Activated CD8-positive, alpha-beta memory T cell treated with anti-CD3 and anti-CD28 coated beads, Interleukin-2, amount 50 U/mL, for 1 hour (primary cell): ENCODE measurements around the gene ZBTB7C.

Experiments
- DNase-seq: peaks from one replicate; pipeline ENCODE4 v3.0.0-alpha.2; 2020; ENCODE audit errors: extremely low read depth

ZBTB7C gene

DNA sequence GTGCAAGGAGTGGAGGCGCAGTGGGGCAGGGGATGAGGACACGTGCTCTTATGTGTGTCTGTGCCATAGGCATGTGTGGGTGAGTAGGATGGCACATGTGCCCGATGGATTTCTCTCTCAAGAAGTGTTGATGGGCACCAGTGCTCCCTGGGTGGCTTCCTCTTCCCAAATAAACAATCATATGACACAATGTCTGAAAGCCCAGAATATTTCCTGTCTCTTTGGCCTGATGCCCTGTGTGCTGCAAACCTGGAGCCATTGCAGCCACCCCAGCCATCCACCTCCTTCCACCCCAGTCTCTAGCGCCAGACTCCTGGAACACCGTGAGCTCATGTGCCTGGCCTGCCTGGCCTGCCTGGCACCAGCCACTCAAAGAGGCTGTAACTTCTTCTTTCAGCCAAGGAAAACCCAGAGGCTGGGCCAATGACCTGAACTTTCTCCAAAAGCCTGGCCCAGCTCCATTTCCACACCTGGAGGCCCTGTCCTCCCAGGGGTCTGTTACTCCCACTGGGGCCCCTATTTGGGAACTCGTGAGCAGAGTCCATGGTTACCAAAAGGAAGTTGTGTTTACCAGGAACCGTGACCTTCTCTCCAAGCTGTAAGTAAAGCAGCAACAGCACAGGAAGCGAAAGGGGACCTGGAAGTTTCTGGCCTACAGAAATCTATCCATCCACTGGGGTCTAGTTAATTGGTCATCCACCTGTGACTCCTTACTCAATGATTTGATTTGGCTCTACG is 9.5 kb upstream of the ZBTB7C start:
- DNase-seq = no peak

DNA sequence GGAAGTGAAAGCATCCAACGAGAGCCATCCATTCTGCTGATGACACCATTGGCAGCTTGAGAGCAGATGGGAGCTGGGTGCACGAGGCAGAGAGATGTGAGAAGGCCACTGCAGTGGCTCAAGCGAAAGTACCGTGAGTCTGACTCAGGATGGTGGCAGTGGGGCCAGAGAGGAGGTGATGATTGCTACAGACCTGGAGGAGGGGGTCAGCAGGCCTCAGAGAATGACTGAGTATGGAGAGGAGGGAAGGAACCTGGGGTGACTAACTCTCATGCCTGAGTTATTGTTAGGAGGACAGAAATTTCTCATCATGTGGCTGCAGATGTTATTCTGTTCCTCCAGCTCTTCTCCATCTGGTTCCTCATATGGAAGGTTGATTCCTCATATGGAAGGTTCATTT is 8.8 kb upstream of the ZBTB7C start:
- DNase-seq = no peak

DNA sequence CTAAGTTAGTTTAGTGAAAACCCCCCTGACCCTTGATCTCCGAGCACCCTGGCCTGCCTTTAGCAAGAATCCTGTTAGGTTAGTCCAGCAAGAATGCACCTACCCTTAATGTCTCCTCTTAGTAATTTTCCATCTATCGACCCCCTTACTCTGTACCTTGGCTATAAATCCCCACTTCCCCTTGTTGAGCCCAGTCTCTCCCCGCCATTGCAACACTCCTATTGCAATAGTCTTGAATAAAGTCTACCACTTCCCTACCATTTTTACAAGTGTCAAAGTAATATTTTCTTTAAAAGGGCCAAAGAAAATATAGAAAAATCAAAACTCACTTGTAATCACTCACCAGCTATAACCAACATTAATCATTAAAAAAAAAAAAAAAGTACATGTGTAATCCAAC is 4.2 kb upstream of the ZBTB7C start:
- DNase-seq = no peak

DNA sequence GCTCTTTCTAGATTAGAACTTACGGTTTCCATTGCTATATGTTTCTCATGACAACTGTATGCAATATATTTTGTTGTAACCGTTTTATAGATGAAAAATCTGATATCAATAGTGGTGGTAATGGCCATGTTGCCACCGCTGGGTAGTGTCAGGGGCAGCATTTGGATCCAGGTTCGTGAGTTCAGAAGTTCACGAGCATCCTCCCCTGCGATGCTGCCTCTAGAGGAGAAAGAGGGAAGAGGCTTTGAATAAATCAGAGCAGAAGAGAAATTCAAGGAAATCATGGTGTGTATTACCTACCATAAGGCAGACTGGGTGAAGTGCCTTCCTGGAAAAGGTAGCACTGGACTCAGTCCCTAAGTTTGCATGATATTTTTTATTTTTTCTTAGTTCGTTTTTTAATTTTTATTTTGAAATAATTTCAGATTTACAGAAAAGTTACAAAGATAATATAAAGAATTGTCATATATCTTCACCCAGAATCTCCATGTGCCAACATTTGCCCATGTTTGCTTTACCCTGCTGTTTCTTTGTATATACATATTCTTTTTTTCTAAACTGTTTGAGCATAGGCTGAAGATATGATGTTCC is 3.3 kb upstream of the ZBTB7C start:
- DNase-seq = no peak

DNA sequence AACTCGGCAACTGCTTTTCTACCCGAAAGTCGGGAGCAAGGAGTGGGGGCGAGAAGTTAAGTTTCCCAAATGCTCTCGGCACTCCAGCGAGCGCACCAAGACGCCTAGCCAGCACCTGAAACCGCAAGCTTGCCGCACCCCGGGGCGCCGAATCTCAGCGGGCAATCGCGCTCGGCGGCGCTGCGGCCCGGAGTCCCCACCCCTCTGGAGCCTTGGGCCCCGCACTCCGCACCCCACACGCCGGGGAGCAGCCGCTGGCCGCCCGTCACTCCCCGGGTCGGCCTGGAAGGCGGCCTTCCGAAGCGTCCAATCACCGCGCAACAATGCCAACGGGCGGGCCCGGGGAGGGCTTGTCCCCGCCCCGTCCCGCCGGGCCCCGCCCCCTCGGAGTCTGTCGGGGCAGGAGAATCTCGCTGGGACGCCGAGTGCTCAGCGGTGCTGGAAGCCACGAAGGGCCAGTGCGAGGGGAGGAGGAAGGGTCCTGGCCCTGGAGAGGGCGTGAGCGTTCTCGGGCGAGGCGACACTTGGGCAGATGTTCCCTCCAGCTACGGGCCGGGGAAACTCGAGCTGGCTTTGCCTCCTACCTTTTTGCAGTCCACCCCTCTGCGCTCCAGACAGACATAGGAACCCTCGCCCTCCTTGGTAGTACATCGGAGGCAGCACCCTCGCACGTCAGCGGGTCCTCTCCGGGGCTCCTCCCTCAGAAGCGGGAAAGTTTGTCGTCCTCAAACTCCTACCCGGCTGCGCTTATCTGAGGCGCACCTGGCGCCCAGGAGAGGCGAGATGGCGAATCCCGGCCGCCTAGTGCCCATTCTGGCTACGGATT is 1.1 kb upstream of the ZBTB7C start:
- DNase-seq = no peak

DNA sequence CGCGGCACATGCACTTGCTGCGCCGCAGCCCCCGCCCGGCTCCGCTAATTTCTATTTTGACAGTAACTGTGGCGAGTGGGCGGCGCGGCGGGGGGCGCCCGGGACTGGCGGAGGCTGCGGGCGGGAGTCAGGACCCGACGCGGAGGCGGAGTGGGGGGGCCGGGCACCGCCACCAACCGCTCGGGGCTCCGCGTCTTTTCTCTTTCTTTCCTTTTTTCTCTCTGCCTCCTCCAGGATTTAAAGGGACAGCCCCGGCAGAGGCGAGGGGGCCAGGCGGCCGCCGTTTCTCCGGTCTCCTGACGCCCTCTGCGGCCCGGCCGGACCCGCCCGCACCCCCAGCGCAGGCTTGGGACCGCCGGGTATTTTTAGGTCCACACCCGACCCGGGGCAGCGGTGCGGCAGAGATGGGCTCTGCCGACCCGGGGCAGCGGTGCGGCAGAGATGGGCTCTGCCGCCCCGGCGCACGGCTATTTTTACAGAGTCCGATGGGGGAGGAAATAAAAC is 460 bp upstream of the ZBTB7C start:
- no peak for DNase-seq

DNA sequence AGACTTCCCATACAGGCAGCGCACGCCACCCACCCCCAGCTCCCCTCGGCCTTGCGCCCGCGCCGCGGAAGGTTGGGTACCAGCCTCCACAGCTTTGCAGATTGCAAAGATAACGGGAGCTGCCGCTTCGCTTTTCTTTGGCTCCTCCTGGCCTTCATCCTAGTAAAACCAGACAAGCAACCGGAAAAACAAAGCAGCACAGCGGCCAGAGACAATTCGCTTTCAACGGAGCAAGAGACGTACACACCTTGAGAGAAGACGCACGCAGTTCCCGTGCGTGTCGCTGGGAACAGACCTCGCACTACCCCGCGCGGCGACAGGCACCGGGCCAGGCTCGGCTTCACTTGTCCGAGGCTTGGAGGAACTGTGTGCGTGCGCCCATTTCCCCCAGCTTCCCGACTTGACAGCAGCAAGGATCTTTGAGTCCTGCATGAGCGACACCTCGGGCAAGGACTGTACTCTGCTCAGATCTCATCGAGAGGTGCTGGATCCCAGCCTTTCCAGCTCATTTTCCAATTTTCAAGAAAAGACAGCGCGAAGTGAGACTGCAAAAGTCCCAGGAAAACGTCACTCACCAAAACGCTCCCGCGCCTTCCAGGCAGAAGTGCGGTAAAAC is 964 bp downstream of the ZBTB7C start:
- no peak for DNase-seq

DNA sequence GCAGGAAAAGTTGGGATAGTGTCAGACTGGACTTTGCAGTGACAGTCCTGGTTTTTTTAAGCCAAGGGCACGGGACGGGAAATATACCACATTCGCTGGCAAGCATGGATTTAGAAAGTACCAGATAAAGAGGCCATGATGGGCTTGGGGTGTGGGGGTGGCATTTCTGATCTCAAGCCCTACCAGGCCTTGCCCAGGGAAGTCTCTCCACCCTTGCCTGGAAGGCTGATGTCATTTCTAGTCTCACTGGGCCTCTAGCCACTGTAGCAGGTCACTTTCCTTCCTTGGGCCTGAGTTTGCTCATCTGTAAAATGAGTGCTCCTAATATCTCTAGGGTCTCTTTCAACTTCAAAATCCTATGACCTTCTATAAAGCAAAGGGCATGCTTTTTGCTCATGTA is 1.8 kb downstream of the ZBTB7C start:
- DNase-seq = no peak

DNA sequence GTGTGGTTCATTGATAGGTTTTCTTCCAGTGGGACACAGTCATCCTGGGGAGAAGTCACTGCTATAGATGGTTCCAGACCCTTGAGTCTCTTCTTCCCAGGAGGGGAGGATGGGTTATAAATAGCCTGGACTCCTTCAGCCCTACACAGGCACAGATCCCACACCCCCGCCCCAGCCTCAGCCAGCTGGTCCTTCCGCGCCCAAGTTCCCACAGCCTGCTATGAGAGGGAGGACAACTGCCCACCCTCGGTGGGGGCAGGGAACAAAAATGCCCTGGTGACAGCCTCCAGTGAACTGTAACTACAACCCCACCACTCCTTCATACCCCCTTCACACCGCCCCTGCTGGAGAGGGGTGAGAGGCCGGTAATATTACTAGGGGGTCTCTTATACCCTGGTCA is 3.2 kb downstream of the ZBTB7C start:
- DNase-seq = no peak

DNA sequence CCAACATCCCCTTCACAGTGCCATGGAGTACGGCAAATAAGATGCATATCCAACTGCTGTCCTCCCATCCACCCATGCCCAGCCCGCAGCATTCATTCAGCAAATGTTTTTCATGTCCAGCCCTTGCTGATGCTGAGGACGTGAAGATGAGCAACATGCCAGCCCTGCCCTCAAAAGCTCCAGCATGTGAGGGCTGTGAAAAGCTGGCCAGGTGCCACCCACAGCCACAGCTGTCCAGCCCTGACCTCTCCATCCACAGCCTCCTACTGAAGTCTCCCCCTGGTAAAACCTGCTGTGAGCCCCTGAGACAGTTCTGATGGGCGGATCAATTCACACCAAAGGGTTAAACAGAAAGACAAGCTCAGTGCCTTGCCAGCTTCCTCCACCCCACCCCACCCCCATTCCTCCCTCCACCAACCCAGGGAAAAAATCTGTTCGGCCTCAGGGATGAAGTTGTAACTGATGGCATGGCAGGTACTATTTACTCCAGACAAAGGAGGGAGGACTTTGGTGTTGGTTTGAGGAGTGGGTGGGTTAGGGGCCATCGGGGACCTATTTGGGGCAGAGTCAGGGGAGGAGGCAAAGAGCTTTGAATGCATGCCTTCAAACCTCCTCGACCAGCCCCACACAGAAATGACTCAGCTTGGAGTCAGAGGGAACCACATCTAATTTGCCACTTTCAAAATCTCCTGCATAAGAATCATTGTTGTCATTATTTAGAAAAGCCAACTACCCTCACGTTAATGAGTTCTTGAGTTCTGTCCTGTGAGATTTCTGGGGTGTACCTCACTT is 4.3 kb downstream of the ZBTB7C start:
- DNase-seq = no peak

DNA sequence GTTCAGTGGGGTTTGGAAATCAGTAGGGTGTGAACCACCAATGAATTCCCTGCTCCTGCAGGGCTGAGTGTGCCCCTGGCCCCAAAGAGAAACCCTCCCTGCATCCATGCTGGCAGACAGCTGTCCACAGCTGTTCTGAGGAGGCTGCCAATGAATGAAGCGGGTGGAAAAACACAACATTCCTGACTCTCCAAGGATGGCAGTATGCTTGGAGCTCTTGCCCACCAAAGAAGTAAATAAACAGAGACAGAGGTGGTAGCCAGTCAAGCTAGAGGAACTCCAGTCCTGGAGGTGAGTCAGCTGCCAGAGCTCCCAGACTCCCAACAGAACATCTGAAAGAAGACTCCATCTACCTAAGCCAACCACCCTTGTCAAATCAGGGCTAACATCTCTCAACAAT is 6.2 kb downstream of the ZBTB7C start:
- no peak for DNase-seq

DNA sequence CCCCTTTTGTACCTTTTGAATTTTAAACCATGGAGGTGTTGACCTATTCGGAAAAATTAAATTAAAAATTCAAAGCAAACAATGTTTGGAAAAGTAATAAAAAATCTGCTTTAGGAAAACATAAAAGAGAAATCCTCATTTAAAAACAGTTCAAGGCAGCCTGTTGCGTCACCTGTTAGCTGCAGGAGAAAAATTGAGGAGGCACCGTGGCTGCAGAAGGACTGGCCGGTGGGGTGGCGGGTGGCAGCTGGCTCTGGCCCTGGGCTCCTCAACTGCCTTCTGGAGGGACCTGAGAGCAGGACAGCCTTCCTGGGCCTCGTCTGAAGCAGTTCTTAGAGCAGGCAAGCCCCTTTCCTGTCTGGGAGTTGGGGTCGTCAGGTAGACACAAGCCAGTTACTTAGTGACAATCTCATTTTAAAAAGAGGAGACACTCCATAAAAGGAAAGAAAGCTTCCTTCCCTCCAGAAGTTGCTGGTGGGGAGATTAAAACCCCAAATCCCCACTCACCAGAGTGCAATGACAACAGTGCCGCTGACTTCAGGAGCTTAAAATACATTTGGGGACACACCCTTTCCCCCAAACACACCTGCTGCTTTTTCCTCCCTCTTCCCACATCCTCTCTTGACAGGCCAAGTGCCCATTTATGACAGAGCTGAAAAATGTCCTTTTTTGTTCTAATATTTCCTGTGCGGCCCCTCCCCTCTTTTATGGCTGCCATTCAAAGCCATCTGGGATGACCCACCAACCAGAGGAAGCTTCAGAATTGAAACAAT is 9.7 kb downstream of the ZBTB7C start:
- no peak for DNase-seq

DNA sequence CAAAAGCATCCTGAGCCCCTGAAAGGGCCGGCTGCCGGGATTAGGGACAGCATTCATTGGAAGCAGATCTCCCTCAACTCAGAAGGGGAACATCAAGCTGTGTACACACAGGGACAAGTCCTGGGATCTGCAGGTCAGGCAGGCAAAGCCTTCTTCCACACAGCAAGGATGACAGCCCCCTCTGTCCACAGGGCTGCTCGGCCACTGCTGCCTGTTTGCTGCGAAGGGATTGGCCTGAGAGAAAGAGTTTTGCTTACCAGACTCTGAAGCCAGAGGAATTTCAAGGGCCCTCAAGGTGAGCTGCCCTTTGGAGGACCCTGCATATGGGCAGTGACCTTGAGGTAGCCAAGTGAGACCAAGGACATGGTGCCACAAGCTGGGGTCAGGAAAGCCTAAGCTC is 11.1 kb downstream of the ZBTB7C start:
- no peak for DNase-seq

DNA sequence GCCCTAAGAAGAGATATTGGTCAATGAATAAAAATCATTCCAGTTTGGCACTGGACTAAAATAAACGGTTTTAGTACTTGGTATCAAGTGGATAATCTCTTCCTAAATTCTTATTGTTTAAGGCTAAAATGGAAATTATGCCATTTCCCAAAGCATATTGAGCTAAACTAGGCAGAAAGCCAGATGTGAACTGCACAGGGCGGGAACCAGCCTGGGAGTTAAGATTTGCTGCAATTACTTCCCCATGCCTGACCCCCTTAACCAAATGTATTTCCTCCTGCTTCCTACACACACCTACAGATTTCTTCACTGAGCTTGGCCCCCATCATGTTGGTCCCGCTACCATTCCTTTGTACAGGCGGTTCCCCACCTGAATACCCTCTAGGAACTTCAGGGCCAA is 12.2 kb downstream of the ZBTB7C start:
- no peak for DNase-seq

DNA sequence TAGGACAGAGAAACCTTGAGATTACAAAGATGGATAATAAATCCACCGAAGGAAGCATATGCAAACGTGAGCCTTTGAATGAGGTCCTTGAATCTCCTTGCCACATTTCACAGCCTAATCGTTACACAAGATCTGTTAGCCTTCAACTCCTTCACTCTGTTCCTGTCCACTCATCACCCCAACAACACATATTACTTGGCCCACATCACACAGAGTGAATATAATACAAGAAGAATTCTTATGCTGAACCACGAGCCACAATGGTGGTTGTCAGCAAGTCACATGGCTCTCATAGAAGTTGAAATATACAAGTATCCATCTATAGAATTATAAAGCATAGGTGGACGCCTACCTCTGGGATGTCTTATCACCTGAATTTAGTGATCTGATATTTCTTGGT is 12.6 kb downstream of the ZBTB7C start:
- no peak for DNase-seq

DNA sequence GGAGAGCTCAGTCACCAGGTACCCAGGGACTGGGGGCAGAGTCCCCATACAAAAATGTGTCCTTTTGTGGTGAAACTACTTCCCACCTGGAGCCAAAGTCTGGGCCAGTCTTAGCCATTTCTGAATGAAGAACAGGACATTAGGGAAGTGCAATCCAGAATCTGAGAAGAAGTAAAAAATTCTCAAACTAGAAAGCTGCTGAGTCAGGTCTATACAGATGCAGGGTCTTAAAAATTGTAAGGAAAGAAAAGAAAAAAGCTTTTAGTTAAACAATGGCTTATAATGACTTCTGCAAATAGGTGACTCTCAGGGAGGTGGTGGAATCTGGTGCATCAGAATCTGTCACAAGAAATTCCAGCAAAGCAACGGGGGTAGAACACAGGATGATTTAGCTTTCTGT is 13.5 kb downstream of the ZBTB7C start:
- no peak for DNase-seq

DNA sequence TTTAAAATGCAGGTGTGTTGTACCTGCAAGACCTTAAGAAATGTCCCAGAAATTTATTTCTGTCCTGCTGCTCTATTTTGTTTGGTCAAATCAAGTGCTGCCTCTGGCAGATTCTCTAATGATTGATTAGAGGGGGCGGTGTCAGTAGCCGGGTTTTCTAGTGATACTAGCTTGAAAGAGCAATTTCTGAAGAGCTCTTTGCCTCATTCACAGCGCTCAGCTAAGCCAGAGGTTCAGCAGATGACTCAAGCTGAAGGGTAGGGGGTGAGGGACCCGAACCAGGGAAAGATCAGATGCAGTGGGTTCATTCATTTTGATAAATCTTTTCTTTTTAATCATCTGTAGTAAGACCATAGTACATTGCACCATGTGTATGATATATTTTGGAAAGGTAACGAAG is 15.0 kb downstream of the ZBTB7C start:
- no peak for DNase-seq

DNA sequence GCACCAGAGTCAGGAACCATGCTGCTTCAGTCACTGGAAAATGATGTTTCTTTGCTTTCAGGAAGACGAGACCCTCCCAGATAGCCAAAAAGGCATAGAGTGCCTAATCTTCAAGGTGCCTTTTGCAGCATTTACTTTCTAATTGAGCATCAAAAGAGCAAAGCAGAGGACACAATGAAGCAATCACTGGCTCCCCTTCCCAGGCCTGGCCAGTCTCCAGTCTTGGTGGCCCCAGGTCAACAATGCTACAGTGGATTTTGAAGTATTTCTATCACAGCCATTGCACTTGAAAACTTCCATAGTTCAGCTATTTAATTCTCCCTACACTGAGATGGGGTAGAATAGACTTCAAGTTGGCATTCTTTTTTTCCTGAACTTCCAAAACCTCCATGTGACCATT is 15.4 kb downstream of the ZBTB7C start:
- DNase-seq = no peak

DNA sequence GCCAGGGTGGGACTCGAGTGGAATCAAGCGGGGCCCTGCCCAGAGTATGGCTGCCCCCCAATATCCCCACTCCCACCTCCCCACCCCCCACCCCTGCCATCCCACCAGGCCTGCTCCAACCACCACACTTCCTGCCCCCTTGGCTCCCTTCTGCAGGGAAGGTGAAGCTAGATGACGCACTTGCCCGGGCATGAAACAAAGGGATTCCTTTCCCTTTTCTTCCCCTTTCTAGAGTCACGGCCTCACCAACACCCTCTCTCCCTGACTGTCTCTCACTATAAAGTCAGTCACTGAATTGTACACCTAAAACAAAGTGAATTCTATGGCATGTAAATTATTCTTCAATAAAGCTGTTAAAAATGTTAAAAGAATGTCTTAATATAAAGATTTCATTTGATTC is 16.0 kb downstream of the ZBTB7C start:
- no peak for DNase-seq

DNA sequence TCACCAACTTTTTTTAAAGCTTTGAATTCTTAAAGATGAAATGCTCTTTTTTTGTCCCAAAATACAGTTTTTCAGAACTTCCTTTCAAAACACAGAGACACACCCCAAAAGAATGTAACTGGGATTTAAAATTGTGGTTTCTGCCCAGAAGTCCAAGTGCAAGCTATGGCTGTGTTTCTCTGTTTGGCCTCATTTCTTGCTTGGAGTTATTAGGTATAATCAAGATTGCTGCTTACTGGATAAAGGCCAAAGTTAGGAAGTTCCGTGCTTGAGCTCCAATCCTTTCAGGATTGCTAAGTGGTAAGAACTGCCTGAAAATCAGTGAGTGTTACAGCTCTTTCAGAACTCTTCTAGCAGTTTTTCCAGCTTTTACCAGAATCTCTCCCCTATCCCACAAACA is 16.9 kb downstream of the ZBTB7C start:
- no peak for DNase-seq

DNA sequence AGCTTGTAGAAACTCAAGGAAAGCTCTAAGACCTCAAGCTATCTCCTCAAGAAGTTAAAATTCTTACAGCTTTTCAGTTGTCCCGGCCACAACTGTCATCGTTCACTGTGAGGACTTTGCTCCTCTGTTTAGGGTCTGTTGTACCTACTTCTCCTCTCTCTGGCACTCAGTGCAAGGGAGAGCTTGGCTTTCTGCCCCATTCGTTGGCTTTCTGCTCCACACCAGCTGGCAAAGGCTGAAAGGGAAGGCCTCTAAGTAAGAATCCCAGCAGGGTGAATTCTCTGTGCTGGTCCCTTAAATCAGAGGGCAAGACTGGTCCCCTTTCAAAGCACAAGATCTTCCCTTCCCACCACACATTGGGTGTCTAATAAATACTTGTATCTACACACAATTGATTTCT is 17.3 kb downstream of the ZBTB7C start:
- DNase-seq = no peak
